Endometrial microvascular endothelial cells (primary cell): ENCODE data around the gene RAB29. TPM values are rescaled to one million over a fixed set of nuclear protein-coding genes. Genes with fewer than 3 reads are reported as not detected.

ENCODE experiments used
- in situ Hi-C: cut with HindIII; loops from 2 replicates; pipeline ENCODE4 v1.10.0; 2017; ENCODE audit warnings: low sequenced_read_pairs, low pct_unique_long_range_greater_than_20kb; ENCODE audit errors: inconsistent ontology term
- total RNA-seq: library from RNA; depleted of rRNA; stranded (reverse); fragments of >200 nt; gene quantifications from one replicate; pipeline ENCODE4 v1.2.3, GENCODE V29; 2015; ENCODE audit errors: inconsistent ontology term

Gene RAB29
- total RNA-seq, 1 donor from 2014 or later, result 29.9 TPM

GRCh38 chr1:205800427-205800826 is 25.1 kb upstream of the RAB29 start:
- in situ Hi-C loops, result no loop called here

GRCh38 chr1:205798577-205798976 is 23.3 kb upstream of the RAB29 start:
- in situ Hi-C loops, result loop anchor here (25.0 kb wide), 1 partner anchor 314 kb away; the partner anchor contains the start of gene AVPR1B

- in situ Hi-C loops, result loop anchor here (25.0 kb wide), 1 partner anchor 315 kb away; the partner anchor contains the start of gene AVPR1B
These were observed 21.9 kb upstream of the RAB29 start for GRCh38 chr1:205797168-205797567.

DNA sequence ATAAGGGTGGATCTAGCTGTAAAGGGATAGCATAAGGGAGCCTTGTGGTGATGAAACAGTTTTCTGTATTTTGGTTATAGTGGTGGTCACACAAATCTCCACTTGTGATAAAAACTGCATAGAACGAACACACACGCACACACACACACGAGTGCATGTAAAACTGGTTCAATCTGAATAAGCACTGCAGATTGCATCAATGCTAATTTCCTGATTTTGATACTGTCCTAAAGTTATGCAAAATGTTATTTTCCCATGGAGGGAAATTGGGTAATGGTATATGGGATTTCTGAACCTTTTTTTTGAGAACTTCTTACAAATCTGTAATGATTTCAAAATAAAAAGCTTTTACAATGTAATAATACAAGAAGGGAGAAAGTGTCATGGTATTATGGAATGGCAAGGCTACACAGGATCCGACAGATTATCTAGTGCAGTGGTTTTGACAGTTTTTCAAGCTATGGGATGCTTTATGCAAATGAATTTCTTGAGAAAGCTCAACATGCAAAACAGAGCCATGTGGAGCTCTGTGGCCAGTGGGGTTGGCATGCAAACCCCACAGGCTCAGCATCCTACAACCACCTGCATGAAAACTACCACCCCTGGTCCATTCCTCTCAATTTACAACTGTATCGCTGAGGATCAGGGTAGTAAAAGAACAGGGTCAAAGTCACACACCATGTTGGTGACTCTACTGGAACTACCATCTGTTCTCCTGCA is 18.9 kb upstream of the RAB29 start:
- in situ Hi-C loops, result loop anchor here (25.0 kb wide), 1 partner anchor 318 kb away; the partner anchor contains the start of gene AVPR1B

GRCh38 chr1:205792961-205793673 is 17.8 kb upstream of the RAB29 start:
- in situ Hi-C loops, result loop anchor here (25.0 kb wide), 1 partner anchor 319 kb away; the partner anchor contains the start of gene AVPR1B

DNA sequence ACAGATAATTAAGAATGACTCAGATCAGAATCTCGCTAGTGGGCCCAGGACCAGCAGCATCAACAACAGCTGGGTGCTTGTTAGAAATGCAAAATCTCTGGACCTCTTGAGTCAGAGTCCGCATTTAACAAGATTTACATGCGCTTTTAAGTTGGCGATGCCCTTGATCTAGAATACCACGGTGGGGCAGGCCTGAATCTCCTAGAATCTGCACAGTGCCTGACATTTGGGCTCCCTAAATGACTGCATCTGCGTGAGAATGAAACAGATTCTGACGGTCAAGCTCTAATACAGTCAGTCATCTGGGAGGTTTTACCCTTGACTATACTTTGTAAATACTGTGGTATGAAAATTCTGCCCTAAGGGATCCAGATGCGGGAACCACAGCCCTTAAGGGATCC is 17.2 kb upstream of the RAB29 start:
- in situ Hi-C loops, result loop anchor here (25.0 kb wide), 1 partner anchor 320 kb away; the partner anchor contains the start of gene AVPR1B

DNA sequence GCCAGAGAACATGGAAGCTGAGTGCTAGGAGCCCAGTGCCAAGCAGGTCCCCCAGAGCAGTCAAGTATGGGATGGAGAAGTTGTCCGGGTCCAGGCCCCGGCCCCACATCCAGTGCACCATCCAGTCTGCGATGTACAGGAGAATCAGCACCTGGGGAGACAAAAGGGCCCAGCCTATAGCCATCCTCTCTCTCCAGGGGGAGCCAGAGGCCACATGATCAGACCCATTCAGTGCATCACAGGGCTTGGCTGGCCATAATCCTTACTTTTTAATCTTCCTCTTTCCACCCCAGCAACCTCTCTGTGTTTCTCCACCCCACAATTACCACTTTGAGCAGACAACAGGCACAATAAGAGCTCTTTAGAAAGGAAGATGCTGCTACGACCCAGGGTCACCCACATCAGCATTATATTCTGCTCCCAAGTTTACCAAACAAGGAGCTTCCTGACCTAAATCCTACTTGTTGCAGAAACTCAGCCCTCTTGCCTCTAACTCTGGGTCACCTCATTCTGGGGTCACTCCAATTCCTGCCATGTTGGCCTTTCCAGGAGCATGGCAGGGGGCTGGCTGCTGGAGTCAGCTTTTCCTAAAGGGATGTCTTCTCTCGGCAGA is 16.4 kb upstream of the RAB29 start:
- in situ Hi-C loops, result loop anchor here (25.0 kb wide), 1 partner anchor 321 kb away; the partner anchor contains the start of gene AVPR1B

- in situ Hi-C loops, result loop anchor here (25.0 kb wide), 1 partner anchor 325 kb away; the partner anchor contains the start of gene AVPR1B
These were observed 12.1 kb upstream of the RAB29 start for GRCh38 chr1:205787287-205787916.

GRCh38 chr1:205786601-205787000 is 11.3 kb upstream of the RAB29 start:
- in situ Hi-C loops, result loop anchor here (25.0 kb wide), 1 partner anchor 326 kb away; the partner anchor contains the start of gene AVPR1B

- in situ Hi-C loops, result loop anchor here (25.0 kb wide), 1 partner anchor 327 kb away; the partner anchor contains the start of gene AVPR1B
These were observed 10.2 kb upstream of the RAB29 start for GRCh38 chr1:205785446-205785845.

DNA sequence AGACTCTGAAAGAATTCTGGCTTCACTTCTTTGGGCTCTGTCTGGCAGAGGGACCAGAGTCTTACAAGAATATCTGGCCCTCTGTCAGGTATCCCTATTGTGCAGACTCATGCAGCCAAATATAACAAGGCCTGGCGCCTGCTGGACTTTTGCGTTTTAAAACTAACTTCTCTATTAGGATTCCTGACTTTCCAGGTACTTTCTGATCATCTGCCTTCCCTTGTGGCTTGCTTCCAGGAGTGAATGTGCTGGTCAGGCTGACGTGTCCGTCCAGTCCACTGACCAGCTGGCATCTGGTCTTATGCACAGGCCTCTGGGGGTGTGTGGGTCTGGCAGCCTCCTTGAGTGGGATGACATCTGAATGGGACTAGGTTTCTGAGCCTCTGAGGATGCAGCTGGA is 8.6 kb upstream of the RAB29 start:
- in situ Hi-C loops, result loop anchor here (25.0 kb wide), 1 partner anchor 328 kb away; the partner anchor contains the start of gene AVPR1B

DNA sequence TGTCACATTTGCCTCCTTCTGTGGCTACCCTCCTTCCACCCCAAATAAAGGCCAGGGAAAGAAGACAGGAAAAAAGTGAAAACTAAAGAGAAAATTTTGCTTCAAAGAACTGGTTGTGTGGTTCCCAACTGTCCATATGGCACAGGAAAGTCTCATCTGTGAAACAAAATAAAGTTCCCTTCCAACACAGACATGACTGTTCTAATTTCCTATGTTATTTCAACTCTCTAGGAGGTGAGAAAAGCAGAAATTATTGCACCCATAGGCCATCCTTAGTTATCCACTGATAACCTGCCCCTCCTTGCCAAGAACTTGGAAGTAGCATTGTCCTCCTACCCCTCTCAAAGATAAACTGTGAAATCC is 8.1 kb upstream of the RAB29 start:
- in situ Hi-C loops, result loop anchor here (25.0 kb wide), 1 partner anchor 329 kb away; the partner anchor contains the start of gene AVPR1B

GRCh38 chr1:205782627-205783432 is 7.5 kb upstream of the RAB29 start:
- in situ Hi-C loops, result loop anchor here (25.0 kb wide), 1 partner anchor 329 kb away; the partner anchor contains the start of gene AVPR1B

DNA sequence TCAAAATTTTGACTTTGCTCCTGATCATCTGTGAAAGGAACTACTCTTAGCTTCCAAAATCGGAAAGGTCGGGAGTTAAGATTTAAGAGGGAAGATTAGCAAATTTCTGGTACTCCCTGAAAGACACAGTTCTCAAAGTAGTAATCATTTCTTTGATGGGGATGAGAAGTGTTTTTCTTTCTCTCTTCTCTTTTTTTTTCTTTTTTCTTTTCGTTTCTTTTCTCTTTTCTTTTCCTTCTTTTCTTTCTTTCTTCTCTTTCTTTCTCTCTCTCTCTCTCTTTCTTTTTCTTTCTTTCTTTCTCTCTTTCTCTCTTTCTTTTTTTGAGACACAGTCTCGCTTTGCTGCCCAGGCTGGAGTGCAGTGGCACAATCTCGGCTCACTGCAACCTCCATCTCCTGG is 5.1 kb upstream of the RAB29 start:
- in situ Hi-C loops, result loop anchor here (25.0 kb wide), 1 partner anchor 332 kb away; the partner anchor contains the start of gene AVPR1B

GRCh38 chr1:205777994-205778393 is 2.7 kb upstream of the RAB29 start:
- in situ Hi-C loops, result loop anchor here (25.0 kb wide), 1 partner anchor 334 kb away; the partner anchor contains the start of gene AVPR1B

DNA sequence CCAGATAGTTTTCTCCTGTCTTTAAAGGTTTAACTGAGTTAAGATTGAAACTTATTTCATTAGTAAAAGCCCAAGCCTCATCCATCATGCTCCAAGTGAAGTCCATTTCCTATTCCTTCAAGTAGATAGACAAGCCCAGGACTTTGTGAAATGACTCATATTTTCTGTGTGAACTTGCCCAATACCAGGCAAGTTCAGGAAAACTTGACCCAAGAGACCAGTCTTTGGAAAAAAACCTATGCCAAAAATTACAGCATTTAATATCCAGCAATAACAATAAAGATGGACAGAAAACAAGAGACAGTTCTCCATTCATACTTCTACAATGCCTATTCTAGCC is 405 bp upstream of the RAB29 start:
- in situ Hi-C loops, result loop anchor here (25.0 kb wide), 1 partner anchor 337 kb away; the partner anchor contains the start of gene AVPR1B

- in situ Hi-C loops, result loop anchor here (25.0 kb wide), 1 partner anchor 338 kb away; the partner anchor contains the start of gene AVPR1B
These were observed 876 bp downstream of the RAB29 start for GRCh38 chr1:205774198-205775014.
